Activated T-cell treated with anti-CD3 and anti-CD28 coated beads, Interleukin-2, amount 50 U/mL, for 48 hours (primary cell): Measurements from ENCODE around the gene CHADL.
"Not testable (repeated sequence)": the region's sequence is repeated elsewhere in the genome, so short reads cannot be mapped to it uniquely, and the experiment has no call there.

Source experiments
- DNase-seq, 2 experiments: peaks; one replicate each; pipeline ENCODE4 v3.0.0-alpha.2; 2020

The CHADL gene, protein sequence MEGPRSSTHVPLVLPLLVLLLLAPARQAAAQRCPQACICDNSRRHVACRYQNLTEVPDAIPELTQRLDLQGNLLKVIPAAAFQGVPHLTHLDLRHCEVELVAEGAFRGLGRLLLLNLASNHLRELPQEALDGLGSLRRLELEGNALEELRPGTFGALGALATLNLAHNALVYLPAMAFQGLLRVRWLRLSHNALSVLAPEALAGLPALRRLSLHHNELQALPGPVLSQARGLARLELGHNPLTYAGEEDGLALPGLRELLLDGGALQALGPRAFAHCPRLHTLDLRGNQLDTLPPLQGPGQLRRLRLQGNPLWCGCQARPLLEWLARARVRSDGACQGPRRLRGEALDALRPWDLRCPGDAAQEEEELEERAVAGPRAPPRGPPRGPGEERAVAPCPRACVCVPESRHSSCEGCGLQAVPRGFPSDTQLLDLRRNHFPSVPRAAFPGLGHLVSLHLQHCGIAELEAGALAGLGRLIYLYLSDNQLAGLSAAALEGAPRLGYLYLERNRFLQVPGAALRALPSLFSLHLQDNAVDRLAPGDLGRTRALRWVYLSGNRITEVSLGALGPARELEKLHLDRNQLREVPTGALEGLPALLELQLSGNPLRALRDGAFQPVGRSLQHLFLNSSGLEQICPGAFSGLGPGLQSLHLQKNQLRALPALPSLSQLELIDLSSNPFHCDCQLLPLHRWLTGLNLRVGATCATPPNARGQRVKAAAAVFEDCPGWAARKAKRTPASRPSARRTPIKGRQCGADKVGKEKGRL

DNA sequence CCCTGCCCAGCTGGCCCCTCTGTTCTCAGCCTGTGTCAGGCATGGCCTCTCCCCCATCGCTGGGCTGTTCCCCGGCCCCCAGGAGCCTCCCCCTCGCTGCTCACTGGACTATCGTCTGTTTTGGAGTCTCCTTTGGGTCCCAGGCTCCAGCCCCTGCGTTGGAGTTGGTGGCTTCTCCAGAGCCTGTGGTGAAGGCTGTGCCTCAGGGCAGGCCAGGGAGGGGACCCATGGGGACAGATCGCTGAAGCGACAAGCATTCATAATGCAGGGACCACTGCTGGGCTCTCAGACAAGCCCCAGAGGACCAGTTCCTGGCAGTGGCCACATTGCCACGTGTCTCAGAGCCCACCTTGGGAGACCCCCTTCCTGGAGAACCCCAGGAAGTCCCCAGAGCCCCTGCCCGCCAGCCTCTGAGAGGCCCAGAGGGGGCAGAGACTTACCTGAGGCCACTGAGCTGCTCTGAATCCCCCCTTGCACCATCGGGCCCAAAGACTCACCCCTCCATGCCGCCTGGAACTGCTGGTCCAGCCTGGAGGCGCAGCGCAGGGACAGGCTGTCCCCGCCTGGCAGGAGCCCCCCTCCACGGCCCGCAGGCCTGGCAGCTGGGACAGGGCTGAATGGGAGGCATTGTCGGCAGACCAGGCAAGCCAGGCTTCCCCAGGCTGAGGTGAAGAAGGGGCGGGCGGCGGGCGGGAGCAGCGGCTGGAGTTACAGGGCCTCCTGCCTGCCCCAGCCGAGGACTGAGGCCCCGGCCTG lies at the start of gene CHADL:
Gene CHADL, minus strand, starts transcription at position 555 of the 756 bp plus-strand sequence. Its CDS starts 50 bp downstream, at position 505.
- DNase-seq: no peak

DNA sequence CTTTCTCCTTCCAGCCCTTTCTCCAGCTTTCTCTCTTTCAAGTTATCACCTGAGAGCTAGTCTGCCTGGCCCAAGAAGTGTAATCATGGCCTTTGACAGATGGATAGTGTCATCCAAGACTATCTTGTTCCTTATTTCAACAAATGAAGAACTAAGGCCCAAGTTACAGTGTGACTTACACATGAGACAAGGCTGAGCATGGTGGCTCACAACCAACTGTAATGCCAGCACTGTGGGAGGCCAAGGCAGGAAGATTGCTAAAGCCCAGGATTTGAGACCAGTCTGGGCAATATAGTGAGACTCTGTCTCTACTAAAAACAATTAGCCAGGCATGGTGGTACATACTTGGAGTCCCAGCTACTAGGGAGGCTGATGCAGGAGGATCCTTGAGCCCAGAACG lies 48.9 kb upstream of the CHADL start:
- DNase-seq: no peak

DNA sequence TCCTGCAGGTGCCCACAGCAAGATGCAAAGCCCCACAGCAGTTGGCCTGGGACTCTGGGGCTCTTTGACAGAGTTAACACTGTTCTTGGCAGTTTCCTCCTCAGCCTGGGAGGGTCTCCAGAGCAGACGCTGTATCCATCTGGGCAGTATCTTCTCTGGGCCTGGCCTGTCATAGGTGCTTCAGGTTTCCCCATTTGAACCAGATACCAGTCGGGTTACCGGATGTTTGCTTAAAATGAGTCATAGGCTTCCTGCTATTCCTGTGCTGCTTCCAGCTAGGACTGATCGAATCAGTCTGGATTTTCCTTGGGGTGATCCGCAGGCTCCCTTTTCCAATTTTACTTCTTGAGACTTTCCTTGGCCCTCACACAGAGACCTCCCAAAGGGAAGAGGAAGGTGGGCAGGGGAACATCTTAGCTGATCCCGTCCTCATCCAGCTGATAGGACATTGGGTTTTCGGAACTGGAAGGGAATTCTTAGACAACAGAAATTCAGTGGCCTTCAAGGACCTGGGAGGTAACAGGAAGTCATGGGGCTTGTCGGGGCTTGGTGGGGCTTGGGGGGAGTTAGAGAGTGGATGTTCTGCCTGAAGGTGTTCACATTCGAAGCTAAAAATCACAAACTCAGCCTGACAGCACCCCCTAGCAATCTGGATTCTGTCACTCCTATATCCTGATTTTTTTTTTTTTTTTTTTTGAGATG lies 47.7 kb upstream of the CHADL start:
- no peak for DNase-seq

DNA sequence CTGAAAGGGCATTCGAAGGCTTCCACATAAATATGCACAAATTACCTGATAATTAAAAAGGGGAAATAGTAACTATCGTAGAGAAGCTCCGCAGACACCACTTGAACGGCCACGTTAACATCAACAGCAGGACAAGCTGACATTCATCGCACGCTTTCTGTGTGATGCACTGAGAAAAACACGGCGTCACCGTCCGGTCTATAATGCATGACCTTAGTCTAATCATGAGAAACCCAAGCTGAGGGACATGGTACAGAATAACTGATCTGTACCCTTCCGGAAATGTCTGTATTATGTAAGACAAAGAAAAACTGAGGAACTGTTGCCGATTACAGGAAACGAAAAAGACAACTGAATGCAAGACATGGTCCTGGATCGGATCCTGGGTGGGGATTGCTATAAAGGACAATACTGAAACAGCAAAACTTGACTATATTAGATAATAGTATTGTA lies 45.9 kb upstream of the CHADL start:
- peak; percentile 60 to 61 for DNase-seq

DNA sequence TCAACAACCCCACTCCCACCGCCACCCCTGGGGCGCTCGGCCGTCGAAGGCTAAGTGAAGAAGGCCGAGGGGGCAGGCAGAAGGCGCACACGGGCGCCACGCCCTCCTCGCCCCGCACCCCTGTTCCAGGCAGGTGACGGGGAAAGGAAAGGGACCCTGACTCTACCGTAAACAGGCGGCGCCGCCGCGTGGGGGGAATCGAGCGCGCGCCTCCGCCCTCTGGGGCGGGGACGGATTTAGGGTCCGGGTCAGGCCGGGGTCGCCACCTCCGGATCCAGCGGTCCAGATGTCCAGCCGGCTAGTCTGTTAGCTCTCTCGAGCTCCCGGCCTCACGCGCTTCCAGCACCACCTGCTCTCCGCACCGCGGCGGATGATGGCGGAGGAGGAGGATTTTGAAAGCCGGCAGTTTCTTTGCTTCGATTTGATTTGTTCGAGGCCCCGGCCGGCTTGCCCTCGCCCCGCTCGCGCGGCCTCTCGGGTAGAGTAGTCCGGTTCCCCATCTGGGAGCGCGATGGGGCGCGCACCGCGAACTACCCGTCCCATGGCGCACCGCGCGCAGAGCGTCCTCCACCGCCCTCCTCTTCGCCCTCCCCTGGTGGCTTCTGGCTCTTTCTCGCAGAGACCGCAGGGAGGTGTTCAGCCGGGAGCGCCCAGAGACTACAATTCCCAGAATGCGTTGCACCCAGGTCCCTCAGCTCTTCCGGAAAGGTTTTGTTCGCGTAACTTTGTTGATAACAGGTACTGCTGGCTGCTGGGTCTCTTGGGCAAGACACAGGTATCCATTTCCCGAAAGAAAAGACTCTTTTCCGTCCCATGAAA lies 45.3 kb upstream of the CHADL start, which contains the start of gene RANGAP1:
Gene RANGAP1, minus strand, starts transcription at position 368 of the 819 bp plus-strand sequence. CDS start 5,143 bp downstream, outside the sequence.
- peak; percentile 98 to 99 for DNase-seq

DNA sequence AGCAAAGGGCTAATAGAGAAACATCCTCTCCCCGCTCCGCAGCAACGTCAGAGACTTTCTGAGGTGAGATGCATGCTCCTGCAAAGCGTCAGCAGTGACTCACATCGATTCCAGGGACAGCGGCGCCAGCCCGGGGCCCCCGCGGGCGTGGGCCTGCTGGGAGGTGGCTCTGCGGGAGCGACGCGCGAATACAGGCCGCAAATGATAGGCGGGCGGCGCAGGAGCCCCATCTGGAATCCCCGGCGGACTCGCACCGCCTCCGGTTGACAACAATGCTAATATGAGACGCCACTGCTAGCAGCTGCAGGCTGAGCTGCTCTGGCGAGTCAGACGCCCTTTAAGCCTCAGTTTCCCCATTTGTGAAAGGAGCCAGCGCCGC lies 44.7 kb upstream of the CHADL start:
- peak; percentile 90 to 93 for DNase-seq

DNA sequence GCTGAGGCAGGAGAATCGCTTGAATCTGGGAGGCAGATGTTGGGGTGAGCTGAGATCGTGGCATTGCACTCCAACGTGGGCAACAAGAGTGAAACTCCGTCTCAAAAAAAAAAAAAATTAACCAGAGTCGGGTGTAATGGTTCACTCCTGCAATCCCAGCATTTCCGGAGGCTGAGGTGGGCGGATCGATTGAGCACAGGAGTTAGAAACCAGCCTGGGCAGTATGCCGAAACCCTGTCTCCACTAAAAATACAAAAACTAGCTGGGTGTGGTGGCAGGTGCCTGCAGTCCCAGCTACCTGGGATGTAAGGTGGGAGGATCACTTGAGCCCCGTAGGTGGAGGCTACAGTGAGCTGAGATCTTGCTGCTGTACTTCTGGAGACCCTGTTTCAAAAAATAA lies 43.7 kb upstream of the CHADL start:
- DNase-seq: no peak

DNA sequence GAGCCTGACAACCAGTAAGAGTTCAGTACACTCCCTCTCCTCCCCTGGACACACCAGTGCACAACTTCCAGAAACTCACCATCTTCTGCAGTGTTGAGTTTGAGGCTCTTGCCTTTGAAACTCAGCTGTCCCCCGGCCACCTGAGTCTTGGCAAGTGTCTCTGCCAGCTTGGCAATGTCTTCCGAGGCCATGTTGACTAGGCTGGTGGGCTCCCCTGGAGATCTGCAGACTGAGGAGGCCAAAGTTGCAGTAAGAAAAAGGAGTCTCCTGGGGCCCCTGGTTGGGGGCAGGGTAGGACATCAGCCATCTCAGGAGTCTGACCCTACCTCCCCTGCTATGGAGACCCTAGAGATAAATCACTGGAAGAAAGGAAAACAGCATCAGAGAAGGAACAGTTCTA lies 40.1 kb upstream of the CHADL start:
- DNase-seq: no peak

DNA sequence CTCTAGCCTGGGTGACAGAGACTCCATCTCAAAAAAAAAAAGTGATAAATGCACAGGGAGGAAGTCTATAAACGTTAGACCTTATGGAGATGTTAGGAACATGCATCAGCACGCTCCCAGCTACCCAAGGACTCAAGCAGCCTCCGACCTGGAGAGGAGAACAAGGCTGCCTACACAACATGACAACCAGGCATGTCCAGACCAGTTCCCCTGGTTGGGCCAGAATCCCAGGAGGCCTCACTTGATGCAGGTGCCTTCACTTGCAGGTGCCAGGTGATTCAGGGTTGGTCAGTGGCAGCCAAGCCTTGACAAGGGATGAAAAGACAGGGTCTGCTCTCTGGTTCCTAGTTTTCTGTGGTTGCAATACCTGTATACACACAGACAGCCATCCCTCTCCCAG lies 39.3 kb upstream of the CHADL start:
- DNase-seq: no peak

DNA sequence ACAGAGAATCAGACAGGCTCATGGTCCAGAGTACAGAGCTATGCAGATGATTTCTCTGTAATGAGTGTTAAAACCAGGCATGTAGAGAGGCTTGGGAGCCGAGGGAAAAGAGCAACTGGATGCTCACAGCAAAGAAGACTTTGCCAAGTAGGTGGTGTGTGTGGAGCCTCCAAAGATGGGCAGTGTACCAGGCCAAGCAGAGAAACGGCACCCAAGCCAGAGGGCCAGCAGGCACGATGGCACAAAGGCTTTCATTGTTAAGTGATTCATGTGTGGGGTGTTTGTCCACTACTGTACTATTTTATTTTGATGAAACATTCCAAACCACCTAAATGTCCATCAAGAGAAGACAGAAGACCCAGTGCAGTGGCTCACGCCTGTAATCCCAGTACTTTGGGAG lies 34.1 kb upstream of the CHADL start:
- DNase-seq: no peak

DNA sequence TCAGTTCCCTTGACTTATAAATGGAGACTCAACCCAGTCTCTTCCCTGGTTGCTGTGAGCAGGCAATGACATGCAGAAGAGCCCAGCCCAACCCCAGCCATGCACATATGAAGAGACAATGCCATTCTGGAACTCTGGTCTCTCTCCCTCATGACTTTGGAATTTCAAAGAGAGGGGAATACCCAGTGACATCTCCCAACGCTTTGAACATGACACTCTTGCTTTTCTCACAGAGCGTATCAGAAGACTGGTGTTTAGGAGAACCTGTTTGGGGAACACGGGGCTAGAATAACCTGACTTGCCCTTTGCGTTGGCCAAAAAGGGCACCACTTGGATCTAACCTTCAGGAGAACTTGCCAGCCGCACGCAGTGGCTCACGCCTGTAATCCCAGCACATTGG lies 32.4 kb upstream of the CHADL start:
- no peak for DNase-seq

DNA sequence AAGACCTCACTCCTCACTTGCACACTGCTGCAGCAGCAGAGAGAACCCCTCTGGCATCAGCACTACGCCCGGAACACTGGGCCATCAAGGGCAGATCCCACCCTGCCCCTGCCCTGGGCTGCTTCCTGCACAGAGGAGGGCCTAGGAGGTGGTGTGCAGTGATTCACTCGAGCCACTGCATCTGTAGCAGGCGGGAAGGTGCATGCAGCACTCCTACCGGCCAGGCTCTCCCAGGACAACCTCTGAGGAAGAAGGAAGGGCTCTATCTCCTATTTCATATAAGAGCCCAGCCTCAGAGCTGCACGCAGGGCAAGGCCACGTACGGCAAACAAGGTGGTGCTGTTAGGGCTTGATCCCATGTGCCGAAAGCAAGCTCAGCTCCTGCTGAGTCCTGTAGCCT lies 31.1 kb upstream of the CHADL start:
- DNase-seq: no peak

DNA sequence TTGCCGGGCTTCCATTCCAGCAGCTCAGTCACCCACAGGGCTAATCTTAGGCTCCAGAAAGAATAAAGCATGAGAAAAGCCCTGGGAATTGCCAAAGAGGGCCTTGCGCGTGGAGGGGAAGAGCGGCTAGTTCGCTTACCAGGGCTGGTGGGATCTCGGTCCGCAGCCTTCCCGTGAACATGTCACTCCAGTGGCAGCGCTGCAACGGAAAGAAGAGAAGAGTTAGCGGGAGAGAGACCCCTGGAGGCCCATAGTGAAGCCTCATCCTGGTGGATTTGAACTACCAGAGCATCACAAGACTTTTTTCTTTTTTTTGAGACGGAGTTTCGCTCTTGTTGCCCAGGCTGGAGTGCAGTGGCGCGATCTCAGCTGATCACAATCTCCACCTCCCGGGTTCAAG lies 27.2 kb upstream of the CHADL start:
- DNase-seq: no peak

DNA sequence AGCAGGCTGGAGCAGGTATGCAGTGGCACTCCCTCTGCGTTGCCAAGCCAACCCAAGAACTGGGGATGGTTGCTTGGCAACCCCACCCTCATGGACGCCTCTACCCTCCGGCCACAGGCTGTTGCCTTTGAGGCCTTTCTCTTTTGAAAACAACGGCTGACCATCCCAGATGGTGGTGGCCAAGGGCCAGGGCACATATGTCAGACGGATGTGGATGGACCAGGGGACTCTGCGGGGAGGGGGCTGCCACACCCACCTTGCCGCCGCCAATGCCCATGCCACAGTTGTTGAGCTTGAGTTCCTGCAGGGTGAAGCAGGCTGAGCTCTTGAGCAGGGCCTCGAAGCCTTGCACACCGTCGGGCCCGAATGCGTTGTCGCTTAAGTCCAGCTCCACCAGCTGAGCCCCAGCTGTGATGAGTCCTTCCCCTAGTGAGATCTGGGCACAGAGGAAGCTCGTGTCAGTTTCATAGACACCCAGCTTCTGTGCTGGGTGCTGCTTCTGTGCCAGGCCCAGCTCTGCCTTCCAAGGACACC lies 23.7 kb upstream of the CHADL start:
- DNase-seq: no peak

DNA sequence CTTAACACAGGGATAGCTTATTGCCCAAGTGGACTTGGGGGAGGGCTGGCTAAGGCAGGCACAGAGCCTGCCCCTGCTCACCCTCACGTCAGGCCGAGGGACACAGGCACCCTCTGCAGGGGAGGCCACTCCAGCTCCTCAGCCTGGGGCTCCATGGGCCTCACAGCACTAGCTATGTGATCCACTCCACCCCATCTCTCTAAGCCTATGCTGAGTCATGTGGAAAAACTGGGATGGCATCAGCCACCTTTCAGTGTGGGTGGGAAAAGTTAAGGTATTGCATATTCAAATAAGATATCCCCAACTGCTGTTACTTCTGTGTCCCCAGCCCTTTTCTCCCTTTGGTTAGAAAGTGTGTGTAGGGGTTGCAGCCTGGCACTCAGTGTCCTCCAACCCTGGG lies 23.0 kb upstream of the CHADL start:
- DNase-seq: no peak

DNA sequence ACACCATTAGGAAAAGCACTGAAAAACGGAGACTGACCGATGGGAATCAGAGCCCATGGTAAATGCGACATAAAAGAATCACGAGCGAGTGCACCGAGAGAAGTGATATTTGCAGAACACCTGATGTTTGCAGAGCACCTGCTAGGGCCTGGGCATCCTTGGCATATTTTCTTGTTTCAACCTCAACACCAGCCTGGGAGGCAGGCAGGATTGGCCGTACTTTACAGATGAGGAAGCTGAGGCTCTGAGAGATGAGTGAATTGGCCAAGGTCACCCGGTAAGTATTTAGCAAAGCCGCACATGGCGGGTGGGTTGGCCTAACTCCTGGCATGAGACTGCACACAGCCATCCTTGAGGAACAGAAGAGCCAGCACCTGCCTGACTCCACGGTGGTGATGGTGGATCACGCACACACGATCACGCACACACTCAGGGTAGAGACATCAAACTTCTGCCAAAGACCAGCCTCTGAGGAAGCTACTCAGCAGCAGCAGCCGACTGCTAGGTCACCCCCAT lies 21.6 kb upstream of the CHADL start:
- no peak for DNase-seq

DNA sequence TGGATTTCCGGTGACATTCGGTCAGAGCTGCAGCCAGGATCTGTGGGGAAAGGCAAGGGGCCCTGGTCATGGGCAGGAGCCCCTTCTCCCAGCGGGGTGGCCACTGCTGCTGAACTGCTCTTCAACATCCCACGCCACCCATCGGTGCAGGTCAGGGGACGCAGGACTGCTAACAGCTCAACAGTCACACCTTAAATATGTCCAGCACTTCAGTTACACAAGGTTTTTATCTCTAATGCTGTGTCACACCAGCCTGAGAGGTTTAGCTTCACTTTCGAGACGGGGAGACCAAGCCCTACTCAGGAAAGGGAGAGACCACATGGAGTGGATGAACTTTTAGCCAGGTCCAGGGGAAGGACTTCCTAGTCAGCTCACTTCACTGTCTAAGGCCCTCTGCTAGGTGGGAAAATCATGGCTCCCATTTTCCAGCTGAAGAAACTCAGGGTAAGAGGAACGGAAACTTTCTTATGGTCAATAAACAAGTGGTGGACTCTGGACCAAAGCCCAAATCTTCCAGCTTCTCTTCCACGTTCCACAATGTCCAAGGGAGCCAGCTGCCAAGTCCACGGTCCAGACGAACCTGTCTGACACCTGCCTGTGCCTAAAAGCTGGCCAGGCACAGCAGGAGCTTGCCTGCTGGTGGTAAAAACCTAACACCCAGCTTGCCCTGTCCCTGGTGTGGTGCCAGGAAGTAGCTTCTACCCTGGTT lies 21.0 kb upstream of the CHADL start:
- no peak for DNase-seq

DNA sequence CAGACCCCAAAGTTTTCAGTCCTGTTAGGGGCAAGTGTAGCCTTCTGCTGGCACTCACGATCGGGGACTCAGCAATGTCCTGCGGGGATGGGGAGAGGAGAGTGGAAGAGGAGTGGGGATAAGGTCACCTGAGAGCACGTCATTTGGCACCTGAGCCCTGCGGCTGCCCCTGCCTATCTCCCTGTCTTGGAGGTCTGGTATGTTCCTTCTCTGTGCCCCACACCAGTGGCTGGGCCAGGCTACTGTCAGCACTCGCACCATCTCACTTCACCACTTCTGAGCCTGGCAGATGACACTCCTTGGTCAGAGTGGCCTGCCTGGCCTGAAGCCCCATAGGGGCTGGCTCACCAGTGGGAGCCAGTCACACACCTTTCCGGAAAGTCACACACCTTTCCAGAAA lies 20.1 kb upstream of the CHADL start:
- no peak for DNase-seq

DNA sequence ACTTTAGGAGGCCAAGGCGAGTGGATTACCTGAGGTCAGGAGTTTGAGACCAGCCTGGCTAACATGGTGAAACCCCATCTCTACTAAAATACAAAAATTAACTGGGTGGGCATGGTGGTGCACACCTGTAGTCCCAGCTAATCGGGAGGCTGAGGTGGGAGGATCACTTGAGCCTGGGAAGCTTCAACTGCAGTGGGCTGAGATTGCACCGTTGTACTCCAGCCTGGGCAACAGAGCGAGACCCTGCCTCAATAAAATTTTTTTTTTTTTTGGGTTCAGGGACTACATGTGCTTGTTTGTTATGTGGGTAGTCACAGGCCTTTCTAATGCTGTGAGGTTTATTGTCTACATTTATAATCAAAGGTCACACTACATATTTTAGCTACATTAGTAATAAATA lies 19.0 kb upstream of the CHADL start:
- not testable (repeated sequence) for DNase-seq

DNA sequence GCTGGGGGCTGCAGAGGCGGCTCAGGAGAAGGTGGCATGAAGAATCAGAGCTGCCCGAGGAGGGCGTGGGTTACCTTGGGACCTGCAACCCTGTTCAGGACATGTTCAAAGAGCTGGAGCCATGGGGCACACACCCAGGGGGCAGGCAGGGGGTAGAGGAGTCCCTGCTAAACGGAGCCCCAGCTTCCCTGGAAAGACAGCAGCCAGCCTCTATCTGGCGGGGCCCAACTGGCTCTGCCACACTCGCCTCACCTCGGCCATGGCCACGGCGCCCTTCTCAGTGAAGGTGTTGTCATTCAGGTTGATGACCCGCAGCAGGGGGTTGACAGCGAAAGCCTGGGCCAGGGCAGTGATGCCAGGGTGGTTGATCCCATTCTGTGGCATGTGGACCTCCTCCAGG lies 17.0 kb upstream of the CHADL start:
- DNase-seq: no peak
